ENCODE results near the gene SLC41A2. TPM values are rescaled to one million over a fixed set of nuclear protein-coding genes. Genes with fewer than 3 reads are reported as not detected.
A peak's percentile ranks its signal among the peaks of the same experiment; 100 is the strongest.
"Not testable (repeated sequence)": the region's sequence is repeated elsewhere in the genome, so short reads cannot be mapped to it uniquely, and the experiment has no call there.

Gene SLC41A2
- total RNA-seq, 3 donors from 2014 or later = 4.3 to 8.3 (median 6.3) TPM

- Mint-ChIP-seq H3K9me3 (no peaks in the 10 kb centered on the region), H3K4me3 (no peak overlapping the region), H3K4me1 (ENCODE audit: low read depth) (peaks cover 7% of the 10 kb centered on the region), H3K27me3 (ENCODE audit: low read depth) (no peaks in the 10 kb centered on the region), H3K36me3 (ENCODE audit: insufficient read depth) (no peaks in the 10 kb centered on the region)
- ATAC-seq (no peak), DNase-seq (no peak)
Observed at GRCh38 chr12:104953323-104953722, 4.8 kb downstream of the SLC41A2 start.

GRCh38 chr12:104952816-104953215 is 5.3 kb downstream of the SLC41A2 start:
- peaks cover 7% of the 10 kb centered on the region for H3K4me1 Mint-ChIP-seq (ENCODE audit: low read depth)
- no peaks in the 10 kb centered on the region for H3K36me3 Mint-ChIP-seq (ENCODE audit: insufficient read depth)
- H3K9me3 Mint-ChIP-seq = no peaks in the 10 kb centered on the region
- H3K4me3 Mint-ChIP-seq = no peak overlapping the region
- no peaks in the 10 kb centered on the region for H3K27me3 Mint-ChIP-seq (ENCODE audit: low read depth)
- no peak for DNase-seq
- no peak for ATAC-seq

GRCh38 chr12:104951759-104952509 is 6.2 kb downstream of the SLC41A2 start:
- no peaks in the 10 kb centered on the region for H3K27me3 Mint-ChIP-seq (ENCODE audit: low read depth)
- no peaks in the 10 kb centered on the region for H3K36me3 Mint-ChIP-seq (ENCODE audit: insufficient read depth)
- peaks cover 2% of the 10 kb centered on the region for H3K4me1 Mint-ChIP-seq (ENCODE audit: low read depth)
- no peaks in the 10 kb centered on the region for H3K9me3 Mint-ChIP-seq
- DNase-seq (no peak), ATAC-seq (no peak)
- no peak overlapping the region for H3K4me3 Mint-ChIP-seq

- not testable (repeated sequence) for H3K27me3 Mint-ChIP-seq (ENCODE audit: low read depth); H3K4me3 Mint-ChIP-seq; H3K4me1 Mint-ChIP-seq (ENCODE audit: low read depth); ATAC-seq; H3K9me3 Mint-ChIP-seq; H3K36me3 Mint-ChIP-seq (ENCODE audit: insufficient read depth); DNase-seq
Observed at GRCh38 chr12:104948716-104949115, 9.4 kb downstream of the SLC41A2 start.

GRCh38 chr12:104944252-104944651 is 13.8 kb downstream of the SLC41A2 start:
- Mint-ChIP-seq H3K27me3 (ENCODE audit: low read depth) (no peaks in the 10 kb centered on the region), H3K4me1 (ENCODE audit: low read depth) (no peaks in the 10 kb centered on the region), H3K9me3 (no peaks in the 10 kb centered on the region), H3K4me3 (no peak overlapping the region), H3K36me3 (ENCODE audit: insufficient read depth) (no peaks in the 10 kb centered on the region)
- DNase-seq (no peak), ATAC-seq (no peak)

- not testable (repeated sequence) for DNase-seq; ATAC-seq; H3K27me3 Mint-ChIP-seq (ENCODE audit: low read depth); H3K36me3 Mint-ChIP-seq (ENCODE audit: insufficient read depth); H3K4me1 Mint-ChIP-seq (ENCODE audit: low read depth); H3K4me3 Mint-ChIP-seq; H3K9me3 Mint-ChIP-seq
Observed at GRCh38 chr12:104943401-104943800, 14.7 kb downstream of the SLC41A2 start.

- ATAC-seq (no peak), DNase-seq (no peak)
- no peaks in the 10 kb centered on the region for H3K27me3 Mint-ChIP-seq (ENCODE audit: low read depth)
- H3K9me3 Mint-ChIP-seq = no peaks in the 10 kb centered on the region
- no peak overlapping the region for H3K4me3 Mint-ChIP-seq
- no peaks in the 10 kb centered on the region for H3K36me3 Mint-ChIP-seq (ENCODE audit: insufficient read depth)
- H3K4me1 Mint-ChIP-seq (ENCODE audit: low read depth) = no peaks in the 10 kb centered on the region
Observed at GRCh38 chr12:104942075-104942474, 16.0 kb downstream of the SLC41A2 start.

- ATAC-seq (no peak), DNase-seq (no peak)
- Mint-ChIP-seq H3K36me3 (ENCODE audit: insufficient read depth) (no peaks in the 10 kb centered on the region), H3K27me3 (ENCODE audit: low read depth) (no peaks in the 10 kb centered on the region), H3K9me3 (no peaks in the 10 kb centered on the region), H3K4me3 (no peak overlapping the region), H3K4me1 (ENCODE audit: low read depth) (no peaks in the 10 kb centered on the region)
Observed at GRCh38 chr12:104941454-104941853, 16.6 kb downstream of the SLC41A2 start.

- Mint-ChIP-seq H3K4me3 (no peak overlapping the region), H3K36me3 (ENCODE audit: insufficient read depth) (no peaks in the 10 kb centered on the region), H3K4me1 (ENCODE audit: low read depth) (no peaks in the 10 kb centered on the region), H3K27me3 (ENCODE audit: low read depth) (no peaks in the 10 kb centered on the region), H3K9me3 (no peaks in the 10 kb centered on the region)
- ATAC-seq (no peak), DNase-seq (no peak)
Observed at GRCh38 chr12:104939089-104939488, 19.0 kb downstream of the SLC41A2 start.

- Mint-ChIP-seq H3K9me3 (no peaks in the 10 kb centered on the region), H3K36me3 (ENCODE audit: insufficient read depth) (no peaks in the 10 kb centered on the region), H3K4me3 (no peak overlapping the region), H3K4me1 (ENCODE audit: low read depth) (no peaks in the 10 kb centered on the region), H3K27me3 (ENCODE audit: low read depth) (no peaks in the 10 kb centered on the region)
- DNase-seq (no peak), ATAC-seq (no peak)
Observed at GRCh38 chr12:104938371-104938770, 19.7 kb downstream of the SLC41A2 start.

- Mint-ChIP-seq H3K4me3 (no peak overlapping the region), H3K4me1 (ENCODE audit: low read depth) (peaks cover 3% of the 10 kb centered on the region), H3K27me3 (ENCODE audit: low read depth) (no peaks in the 10 kb centered on the region), H3K9me3 (no peaks in the 10 kb centered on the region), H3K36me3 (ENCODE audit: insufficient read depth) (no peaks in the 10 kb centered on the region)
- DNase-seq (no peak), ATAC-seq (peak in 1 of 2 donors; percentile 32)
Observed at GRCh38 chr12:104935886-104936285, 22.2 kb downstream of the SLC41A2 start.

- Mint-ChIP-seq H3K4me3 (no peak overlapping the region), H3K36me3 (ENCODE audit: insufficient read depth) (no peaks in the 10 kb centered on the region)
- no peak for DNase-seq
Observed at GRCh38 chr12:104933778-104934177, 24.3 kb downstream of the SLC41A2 start.

GRCh38 chr12:104933128-104933527 is 25.0 kb downstream of the SLC41A2 start:
- no peak for ATAC-seq
- no peaks in the 10 kb centered on the region for H3K9me3 Mint-ChIP-seq
- H3K36me3 Mint-ChIP-seq (ENCODE audit: insufficient read depth) = no peaks in the 10 kb centered on the region
- no peak overlapping the region for H3K4me3 Mint-ChIP-seq
- no peaks in the 10 kb centered on the region for H3K27me3 Mint-ChIP-seq (ENCODE audit: low read depth)
- H3K4me1 Mint-ChIP-seq (ENCODE audit: low read depth) = peaks cover 15% of the 10 kb centered on the region
- no peak for DNase-seq

More at GRCh38 chr12:104933778-104934177, 24.3 kb downstream of the SLC41A2 start:
- H3K27me3 Mint-ChIP-seq (ENCODE audit: low read depth) = no peaks in the 10 kb centered on the region
- H3K9me3 Mint-ChIP-seq = no peaks in the 10 kb centered on the region
- peaks cover 15% of the 10 kb centered on the region for H3K4me1 Mint-ChIP-seq (ENCODE audit: low read depth)
- no peak for ATAC-seq

GRCh38 chr12:104930388-104931326 is 27.4 kb downstream of the SLC41A2 start:
- Mint-ChIP-seq H3K27me3 (ENCODE audit: low read depth) (no peaks in the 10 kb centered on the region), H3K36me3 (ENCODE audit: insufficient read depth) (no peaks in the 10 kb centered on the region), H3K4me3 (peak overlapping the region; percentile 0), H3K4me1 (ENCODE audit: low read depth) (peaks cover 15% of the 10 kb centered on the region), H3K9me3 (no peaks in the 10 kb centered on the region)
- ATAC-seq (peak; percentile 97 to 98), DNase-seq (no peak)

- H3K4me3 Mint-ChIP-seq = no peak overlapping the region
- no peaks in the 10 kb centered on the region for H3K9me3 Mint-ChIP-seq
- H3K27me3 Mint-ChIP-seq (ENCODE audit: low read depth) = no peaks in the 10 kb centered on the region
- no peaks in the 10 kb centered on the region for H3K36me3 Mint-ChIP-seq (ENCODE audit: insufficient read depth)
- ATAC-seq (no peak), DNase-seq (no peak)
- peaks cover 15% of the 10 kb centered on the region for H3K4me1 Mint-ChIP-seq (ENCODE audit: low read depth)
Observed at GRCh38 chr12:104929977-104930376, 28.1 kb downstream of the SLC41A2 start.

Measured in activated T-cell treated with anti-CD3 and anti-CD28 coated beads, Interleukin-2, amount 50 U/mL, for 4 hours (primary cell).